DOHH2 (cell line): ENCODE measurements around the gene CLIP3.

Experiments
- EZH2phosphoT487 ChIP-seq: fragments of 200-600 bp; sonication (generic); IDR thresholded peaks from 2 replicates; pipeline ENCODE4 v1.6.1; 2017; ENCODE audit warnings: borderline replicate concordance, mild to moderate bottlenecking, antibody characterized with exemption, low read length, moderate library complexity, mixed read lengths
- TF ChIP-seq, protein P1 (sequence below): fragments of 200-600 bp; sonication (generic); IDR thresholded peaks from one replicate; pipeline ENCODE4 v1.5.1; 2014; ENCODE audit warnings: antibody characterized with exemption, mild to moderate bottlenecking, low read depth, low read length; ENCODE audit not compliant: poor library complexity, severe bottlenecking

- TF ChIP-seq, protein P1, sequence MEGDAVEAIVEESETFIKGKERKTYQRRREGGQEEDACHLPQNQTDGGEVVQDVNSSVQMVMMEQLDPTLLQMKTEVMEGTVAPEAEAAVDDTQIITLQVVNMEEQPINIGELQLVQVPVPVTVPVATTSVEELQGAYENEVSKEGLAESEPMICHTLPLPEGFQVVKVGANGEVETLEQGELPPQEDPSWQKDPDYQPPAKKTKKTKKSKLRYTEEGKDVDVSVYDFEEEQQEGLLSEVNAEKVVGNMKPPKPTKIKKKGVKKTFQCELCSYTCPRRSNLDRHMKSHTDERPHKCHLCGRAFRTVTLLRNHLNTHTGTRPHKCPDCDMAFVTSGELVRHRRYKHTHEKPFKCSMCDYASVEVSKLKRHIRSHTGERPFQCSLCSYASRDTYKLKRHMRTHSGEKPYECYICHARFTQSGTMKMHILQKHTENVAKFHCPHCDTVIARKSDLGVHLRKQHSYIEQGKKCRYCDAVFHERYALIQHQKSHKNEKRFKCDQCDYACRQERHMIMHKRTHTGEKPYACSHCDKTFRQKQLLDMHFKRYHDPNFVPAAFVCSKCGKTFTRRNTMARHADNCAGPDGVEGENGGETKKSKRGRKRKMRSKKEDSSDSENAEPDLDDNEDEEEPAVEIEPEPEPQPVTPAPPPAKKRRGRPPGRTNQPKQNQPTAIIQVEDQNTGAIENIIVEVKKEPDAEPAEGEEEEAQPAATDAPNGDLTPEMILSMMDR: no peak
- TF ChIP-seq EZH2phosphoT487: no peak
Measured at GRCh38 chr19:36031308-36031707, 1.4 kb downstream of the CLIP3 start.
